ENCODE measurements around the gene BBLN. TPM values are rescaled to one million over a fixed set of nuclear protein-coding genes. Genes with fewer than 3 reads are reported as not detected.
A peak's percentile ranks its signal among the peaks of the same experiment; 100 is the strongest.

The BBLN gene
- polyA plus RNA-seq, 1 donor from 2014 or later = 330 TPM

- Histone ChIP-seq H3K4me2 (ENCODE audit: low read length) (peak overlapping the region; percentile 62), H3K27me3 (ENCODE audit: insufficient read depth, low read depth, low read length) (no peaks in the 10 kb centered on the region), H3K79me2 (replicated peaks; ENCODE audit: insufficient read depth, low read length) (peaks cover 11% of the 10 kb centered on the region), H3K27ac (ENCODE audit: low read length) (peak overlapping the region; percentile 84), H3K9me3 (ENCODE audit: low read length) (no peaks in the 10 kb centered on the region), H2AFZ (ENCODE audit: low read depth, low read length) (peak overlapping the region; percentile 95), H3K9me2 (ENCODE audit: insufficient read depth, low read length) (no peaks in the 10 kb centered on the region), H3K36me3 (ENCODE audit: insufficient read depth, low read length) (no peaks in the 10 kb centered on the region), H3K4me3 (ENCODE audit: low read length) (peak overlapping the region; percentile 98), H3K9ac (ENCODE audit: low read length) (peak overlapping the region; percentile 89), H3F3A (ENCODE audit: insufficient read depth, low read length, poor library complexity, severe bottlenecking) (no peaks in the 10 kb centered on the region), H4K20me1 (ENCODE audit: insufficient read depth) (no peaks in the 10 kb centered on the region)
- TF ChIP-seq SMC3 (conservative IDR thresholded peaks at IDR 0.05; ENCODE audit: poor library complexity) (no peak), RAD21 (conservative IDR thresholded peaks at IDR 0.05) (no peak), EP300 (conservative IDR thresholded peaks at IDR 0.05; ENCODE audit: poor library complexity, severe bottlenecking) (no peak), TAF1 (IDR thresholded peaks at IDR 0.05; ENCODE audit: low read depth) (no peak), MXI1 (conservative IDR thresholded peaks at IDR 0.05; ENCODE audit: poor library complexity, severe bottlenecking) (peak; percentile 87), REST (IDR thresholded peaks at IDR 0.05; ENCODE audit: borderline replicate concordance) (no peak), EZH2 (IDR thresholded peaks at IDR 0.05; ENCODE audit: borderline replicate concordance, insufficient read depth, low read length, poor library complexity, severe bottlenecking) (no peak), CTCF (IDR thresholded peaks at IDR 0.05; ENCODE audit: poor library complexity, severe bottlenecking) (no peak), POLR2AphosphoS5 (IDR thresholded peaks at IDR 0.05) (peak; percentile 60)
Measured at GRCh38 chr9:128127990-128128835, 31.9 kb upstream of the BBLN start.

GRCh38 chr9:128128836-128129590, 31.1 kb upstream of the BBLN start:
- TF ChIP-seq RAD21 (conservative IDR thresholded peaks at IDR 0.05) (no peak), TAF1 (IDR thresholded peaks at IDR 0.05; ENCODE audit: low read depth) (no peak), CTCF (IDR thresholded peaks at IDR 0.05; ENCODE audit: poor library complexity, severe bottlenecking) (no peak), POLR2AphosphoS5 (IDR thresholded peaks at IDR 0.05) (no peak), EP300 (conservative IDR thresholded peaks at IDR 0.05; ENCODE audit: poor library complexity, severe bottlenecking) (no peak), EZH2 (IDR thresholded peaks at IDR 0.05; ENCODE audit: borderline replicate concordance, insufficient read depth, low read length, poor library complexity, severe bottlenecking) (no peak), REST (IDR thresholded peaks at IDR 0.05; ENCODE audit: borderline replicate concordance) (no peak), MXI1 (conservative IDR thresholded peaks at IDR 0.05; ENCODE audit: poor library complexity, severe bottlenecking) (no peak), SMC3 (conservative IDR thresholded peaks at IDR 0.05; ENCODE audit: poor library complexity) (no peak)
- H3K4me3 ChIP-seq (ENCODE audit: low read length) = peak overlapping the region; percentile 98
- no peaks in the 10 kb centered on the region for H3K27me3 ChIP-seq (ENCODE audit: insufficient read depth, low read depth, low read length)
- H3K9me2 ChIP-seq (ENCODE audit: insufficient read depth, low read length) = no peaks in the 10 kb centered on the region
- peaks cover 11% of the 10 kb centered on the region for H3K79me2 ChIP-seq (replicated peaks; ENCODE audit: insufficient read depth, low read length)
- no peaks in the 10 kb centered on the region for H3K36me3 ChIP-seq (ENCODE audit: insufficient read depth, low read length)
- H3K27ac ChIP-seq (ENCODE audit: low read length) = peak overlapping the region; percentile 84
- H2AFZ ChIP-seq (ENCODE audit: low read depth, low read length) = peak overlapping the region; percentile 95
- peak overlapping the region; percentile 62 for H3K4me2 ChIP-seq (ENCODE audit: low read length)
- no peaks in the 10 kb centered on the region for H4K20me1 ChIP-seq (ENCODE audit: insufficient read depth)
- H3K9ac ChIP-seq (ENCODE audit: low read length) = peak overlapping the region; percentile 89
- H3F3A ChIP-seq (ENCODE audit: insufficient read depth, low read length, poor library complexity, severe bottlenecking) = no peaks in the 10 kb centered on the region
- no peaks in the 10 kb centered on the region for H3K9me3 ChIP-seq (ENCODE audit: low read length)

All from neural cell (in vitro differentiated cells).